ENCODE results near the gene AOPEP. TPM values are rescaled to one million over a fixed set of nuclear protein-coding genes. Genes with fewer than 3 reads are reported as not detected.

AOPEP gene
- total RNA-seq, 1 donor from 2014 or later = 24.8 TPM

GRCh38 chr9:94911211-94911610 lies 184.7 kb downstream of the AOPEP start:
- no peaks in the 10 kb centered on the region for H3K9me3 Mint-ChIP-seq
- no peak overlapping the region for H3K27ac Mint-ChIP-seq (ENCODE audit: unreplicated experiment)
- DNase-seq (ENCODE audit: low read depth, low spot score) = no peak
- H3K4me1 Mint-ChIP-seq = peaks cover 81% of the 10 kb centered on the region
- H3K36me3 Mint-ChIP-seq (ENCODE audit: low read depth) = no peaks in the 10 kb centered on the region
- no peaks in the 10 kb centered on the region for H3K27me3 Mint-ChIP-seq (ENCODE audit: low read depth)
- no peak for TF ChIP-seq CTCF (conservative IDR thresholded peaks at IDR 0.05)
- no peak overlapping the region for H3K4me3 Mint-ChIP-seq

GRCh38 chr9:94911986-94912635 lies 185.6 kb downstream of the AOPEP start:
- H3K27ac Mint-ChIP-seq (ENCODE audit: unreplicated experiment) = no peak overlapping the region
- peaks cover 76% of the 10 kb centered on the region for H3K4me1 Mint-ChIP-seq
- H3K27me3 Mint-ChIP-seq (ENCODE audit: low read depth) = no peaks in the 10 kb centered on the region
- no peak for TF ChIP-seq CTCF (conservative IDR thresholded peaks at IDR 0.05)
- no peak for DNase-seq (ENCODE audit: low read depth, low spot score)
- no peak overlapping the region for H3K4me3 Mint-ChIP-seq
- no peaks in the 10 kb centered on the region for H3K36me3 Mint-ChIP-seq (ENCODE audit: low read depth)
- H3K9me3 Mint-ChIP-seq = no peaks in the 10 kb centered on the region

GRCh38 chr9:94912700-94913249 lies 186.3 kb downstream of the AOPEP start:
- no peak overlapping the region for H3K4me3 Mint-ChIP-seq
- DNase-seq (ENCODE audit: low read depth, low spot score) = no peak
- TF ChIP-seq CTCF (conservative IDR thresholded peaks at IDR 0.05) = no peak
- no peaks in the 10 kb centered on the region for H3K9me3 Mint-ChIP-seq
- H3K27ac Mint-ChIP-seq (ENCODE audit: unreplicated experiment) = no peak overlapping the region
- H3K27me3 Mint-ChIP-seq (ENCODE audit: low read depth) = no peaks in the 10 kb centered on the region
- no peaks in the 10 kb centered on the region for H3K36me3 Mint-ChIP-seq (ENCODE audit: low read depth)
- H3K4me1 Mint-ChIP-seq = peaks cover 76% of the 10 kb centered on the region

- H3K9me3 Mint-ChIP-seq = no peaks in the 10 kb centered on the region
- H3K27me3 Mint-ChIP-seq (ENCODE audit: low read depth) = no peaks in the 10 kb centered on the region
- TF ChIP-seq CTCF (conservative IDR thresholded peaks at IDR 0.05) = no peak
- no peak for DNase-seq (ENCODE audit: low read depth, low spot score)
- no peak overlapping the region for H3K4me3 Mint-ChIP-seq
- no peaks in the 10 kb centered on the region for H3K36me3 Mint-ChIP-seq (ENCODE audit: low read depth)
- H3K27ac Mint-ChIP-seq (ENCODE audit: unreplicated experiment) = no peak overlapping the region
- H3K4me1 Mint-ChIP-seq = peaks cover 70% of the 10 kb centered on the region
These were observed 187.1 kb downstream of the AOPEP start for GRCh38 chr9:94913550-94913949.

- Mint-ChIP-seq H3K27ac (ENCODE audit: unreplicated experiment) (no peak overlapping the region), H3K9me3 (no peaks in the 10 kb centered on the region), H3K4me3 (no peak overlapping the region), H3K4me1 (peaks cover 74% of the 10 kb centered on the region), H3K36me3 (ENCODE audit: low read depth) (no peaks in the 10 kb centered on the region), H3K27me3 (ENCODE audit: low read depth) (peaks cover 2% of the 10 kb centered on the region)
- DNase-seq (ENCODE audit: low read depth, low spot score) = no peak
- no peak for TF ChIP-seq CTCF (conservative IDR thresholded peaks at IDR 0.05)
These were observed 189.3 kb downstream of the AOPEP start for GRCh38 chr9:94915476-94916450.
